K562 (cell line): ENCODE measurements around the gene CRTC3. TPM values are rescaled to one million over a fixed set of nuclear protein-coding genes. Genes with fewer than 3 reads are reported as not detected.

Source experiments
- C11orf30 ChIP-seq: fragments of 450-650 bp; IDR thresholded peaks from 2 replicates; pipeline ENCODE4 v1.6.1; 2016; ENCODE audit warnings: low read depth, mild to moderate bottlenecking
- CBFA2T3 ChIP-seq: fragments of 450-650 bp; IDR thresholded peaks from 2 replicates; pipeline ENCODE4 v1.6.1; 2017
- CREM ChIP-seq: IDR thresholded peaks from 2 replicates; pipeline ENCODE4 v1.6.1; 2014; ENCODE audit warnings: antibody characterized with exemption, low read depth
- CXXC5 ChIP-seq: fragments of 250-450 bp; sonication (Bioruptor Pico); IDR thresholded peaks from 2 replicates; pipeline ENCODE4 v1.8.0; 2022; ENCODE audit warnings: inconsistent platforms, mild to moderate bottlenecking, moderate library complexity
- KLF6 ChIP-seq: fragments of 250-450 bp; sonication (Bioruptor Pico); IDR thresholded peaks from 2 replicates; pipeline ENCODE4 v1.4.0; 2020; ENCODE audit warnings: mild to moderate bottlenecking, moderate library complexity, borderline replicate concordance
- MEF2D ChIP-seq: conservative IDR thresholded peaks from 2 replicates; pipeline ENCODE4 v1.6.1; 2016; ENCODE audit warnings: low read depth, missing genetic modification characterization, missing compliant biosample characterization
- RCOR1 ChIP-seq, 2 experiments: IDR thresholded peaks; 2 replicates each; pipeline ENCODE4 v1.6.1; 2012; ENCODE audit warnings: low read depth in 2 of 2, low read length in 2 of 2, borderline replicate concordance in 1 of 2, improper control_type of control experiment in 1 of 2
- RHOXF2B ChIP-seq: fragments of 250-450 bp; sonication (Bioruptor Pico); conservative IDR thresholded peaks from 2 replicates; pipeline ENCODE4 v1.5.1; 2021
- SIX5 ChIP-seq, 2 experiments: IDR thresholded peaks; 2 replicates each; pipeline ENCODE4 v1.6.1; 2011; ENCODE audit warnings: low read length in 2 of 2, borderline replicate concordance in 1 of 2, low read depth in 1 of 2, mild to moderate bottlenecking in 1 of 2, moderate library complexity in 1 of 2; ENCODE audit not compliant: insufficient read depth in 1 of 2
- ZC3H4 ChIP-seq: sonication (generic); formaldehyde crosslinking; IDR thresholded peaks from 2 replicates; pipeline ENCODE4 v1.9.0; 2021; ENCODE audit warnings: missing genetic modification reagents, borderline replicate concordance
- ZFP30 ChIP-seq: fragments of 250-450 bp; sonication (Bioruptor Pico); IDR thresholded peaks from 2 replicates; pipeline ENCODE4 v1.8.0; 2022; ENCODE audit warnings: moderate library complexity, mild to moderate bottlenecking, inconsistent platforms, borderline replicate concordance
- ZNF57 ChIP-seq: fragments of 450-650 bp; formaldehyde crosslinking; IDR thresholded peaks from 2 replicates; pipeline ENCODE4 v1.4.0; 2020; ENCODE audit warnings: mild to moderate bottlenecking, moderate library complexity
- ZNF766 ChIP-seq: fragments of 200-800 bp; sonication (Bioruptor generic); conservative IDR thresholded peaks from 2 replicates; pipeline ENCODE4 v1.6.1; 2016; ENCODE audit warnings: missing genetic modification characterization, missing compliant biosample characterization
- polyA plus RNA-seq, 8 experiments: library from polyadenylated mRNA; depleted of rRNA in 4 of 8; stranded (reverse) in 5 of 8; unstranded in 3 of 8; fragments of >200 nt; fragmentation: Nextera tagmentation in 2 of 8; fragmentation: Illumina TruSeq in 1 of 8; extraction: Ambion mirVana in 2 of 8; extraction: Trizol in 1 of 8; gene quantifications; 2 replicates each; pipeline versions ENCODE4 v1.2.1 to v1.2.3, GENCODE V29; 2011 to 2014; ENCODE audit warnings: inconsistent platforms in 1 of 8, missing spikeins in 1 of 8
- total RNA-seq, 7 experiments: library from RNA; depleted of rRNA in 6 of 7; stranded (reverse); fragments of >200 nt in 6 of 7; fragmentation: Illumina TruSeq in 2 of 7; extraction: Trizol in 2 of 7; gene quantifications; 2 replicates each; pipeline versions ENCODE4 v1.2.1 to v1.2.3, GENCODE V29; 2011 to 2021; ENCODE audit warnings: low replicate concordance in 1 of 7
- TF ChIP-seq, protein P1 (sequence below): fragments of 200-800 bp; sonication (Bioruptor generic); IDR thresholded peaks from 2 replicates; pipeline ENCODE4 v1.6.1; 2017; ENCODE audit warnings: missing genetic modification characterization, missing compliant biosample characterization
- TF ChIP-seq, protein P2 (sequence below), 2 experiments: fragments of 250-450 bp in 1 of 2; fragments of 450-650 bp in 1 of 2; sonication (Bioruptor Pico) in 1 of 2; IDR thresholded peaks; 2 replicates each; pipeline versions ENCODE4 v1.6.1 to v1.8.0; 2016 to 2021; ENCODE audit warnings: mild to moderate bottlenecking in 2 of 2, moderate library complexity in 2 of 2, missing compliant biosample characterization in 1 of 2, missing genetic modification characterization in 1 of 2
- TF ChIP-seq, protein P3 (sequence below), 2 experiments: fragments of 200-800 bp in 1 of 2; sonication (Bioruptor generic) in 1 of 2; sonication (generic) in 1 of 2; formaldehyde crosslinking in 1 of 2; IDR thresholded peaks in 1 of 2; conservative IDR thresholded peaks in 1 of 2; 2 replicates each; pipeline versions ENCODE4 v1.5.0 to v1.6.1; 2016 to 2020; ENCODE audit warnings: missing compliant biosample characterization in 1 of 2, missing genetic modification characterization in 1 of 2, missing genetic modification reagents in 1 of 2
- TF ChIP-seq, protein P4 (sequence below), 2 experiments: fragments of 450-650 bp in 1 of 2; sonication (generic) in 1 of 2; formaldehyde crosslinking in 1 of 2; IDR thresholded peaks in 1 of 2; conservative IDR thresholded peaks in 1 of 2; 2 replicates each; pipeline versions ENCODE4 v1.6.1 to v1.8.1; 2016 to 2023; ENCODE audit warnings: mild to moderate bottlenecking in 2 of 2, moderate library complexity in 2 of 2, inconsistent platforms in 1 of 2, missing genetic modification reagents in 1 of 2
- TF ChIP-seq, protein P5 (sequence below): fragments of 450-650 bp; IDR thresholded peaks from 2 replicates; pipeline ENCODE4 v1.6.1; 2016; ENCODE audit warnings: borderline replicate concordance

The CRTC3 gene
- total and polyA plus RNA-seq, 9 of the 15 experiments (the other 6 are each of a cell fraction or from before 2014, with no cell fraction given): 1.2 to 19.0 (median 11.6) TPM

DNA sequence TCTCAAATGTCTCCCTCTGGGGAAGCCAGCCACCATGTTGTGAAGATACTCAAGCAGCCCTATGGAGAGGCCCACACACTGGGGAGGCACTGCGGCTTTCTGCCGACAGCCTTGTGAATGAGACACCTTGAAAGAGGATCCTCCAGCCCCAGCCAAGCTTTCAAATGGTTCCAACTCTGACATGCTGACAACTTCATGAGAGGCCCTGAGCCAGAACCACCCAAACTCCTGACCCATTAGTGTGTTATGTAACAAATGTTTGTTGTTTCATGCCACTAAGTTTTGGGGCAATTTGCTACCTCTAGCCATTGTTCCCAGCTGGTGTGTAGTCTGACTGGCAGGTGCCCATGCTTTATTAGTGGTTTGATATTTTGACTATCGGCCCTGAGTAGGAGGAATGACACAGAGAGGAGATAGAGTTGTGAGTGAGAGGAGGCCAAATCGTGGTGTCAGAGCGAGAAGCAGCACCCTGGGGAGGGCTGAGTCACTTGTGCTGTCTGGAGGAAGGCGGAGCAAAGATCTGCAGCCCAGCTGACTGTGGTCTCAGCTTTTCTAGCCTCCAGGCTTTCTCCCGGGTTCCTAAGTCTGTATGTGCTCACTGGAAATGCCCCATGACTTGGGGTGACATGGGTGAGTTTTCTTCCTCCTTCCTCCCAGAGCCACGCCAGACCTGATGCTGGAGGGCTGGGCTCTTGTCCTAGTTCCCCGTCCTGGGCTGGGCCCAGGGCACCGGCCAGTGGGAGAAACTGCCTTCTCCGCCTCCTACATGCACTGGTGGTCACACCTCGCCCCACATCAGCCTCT, 130.7 kb downstream of the CRTC3 start (continued):
- TF ChIP-seq CREM (peak; percentile 71), KLF6 (CRISPR knock-in tag) (0 out of 2 replicates have a peak, but pooled peaks have one; percentile 12), SIX5 (IDR thresholded peaks at IDR 0.05; ENCODE audit: borderline replicate concordance in 1 of 2, insufficient read depth in 1 of 2, low read depth in 1 of 2, low read length in 2 of 2) (no peak), ZFP30 (CRISPR knock-in tag) (no peak), RCOR1 (IDR thresholded peaks at IDR 0.05; ENCODE audit: borderline replicate concordance in 1 of 2, low read depth in 2 of 2, low read length in 2 of 2) (peak in 1 of 2 experiments; percentile 37; a peak in 1 of 4 replicates), ZNF57 (CRISPR knock-in tag) (peak; percentile 49; the same call in 1 of the 2 replicates), CBFA2T3 (peak; percentile 33; the same call in 1 of the 2 replicates), CXXC5 (CRISPR knock-in tag) (peak; percentile 32; the same call in 1 of the 2 replicates), ZC3H4 (CRISPR knock-in tag) (no peak), MEF2D (tag) (peak; percentile 62; the same call in 1 of the 2 replicates), RHOXF2B (CRISPR knock-in tag) (0 out of 2 replicates have a peak, but pooled peaks have one; percentile 5), ZNF766 (CRISPR knock-in tag) (0 out of 2 replicates have a peak, but pooled peaks have one; percentile 18), C11orf30 (peak; percentile 66)
- TF ChIP-seq, protein P1, sequence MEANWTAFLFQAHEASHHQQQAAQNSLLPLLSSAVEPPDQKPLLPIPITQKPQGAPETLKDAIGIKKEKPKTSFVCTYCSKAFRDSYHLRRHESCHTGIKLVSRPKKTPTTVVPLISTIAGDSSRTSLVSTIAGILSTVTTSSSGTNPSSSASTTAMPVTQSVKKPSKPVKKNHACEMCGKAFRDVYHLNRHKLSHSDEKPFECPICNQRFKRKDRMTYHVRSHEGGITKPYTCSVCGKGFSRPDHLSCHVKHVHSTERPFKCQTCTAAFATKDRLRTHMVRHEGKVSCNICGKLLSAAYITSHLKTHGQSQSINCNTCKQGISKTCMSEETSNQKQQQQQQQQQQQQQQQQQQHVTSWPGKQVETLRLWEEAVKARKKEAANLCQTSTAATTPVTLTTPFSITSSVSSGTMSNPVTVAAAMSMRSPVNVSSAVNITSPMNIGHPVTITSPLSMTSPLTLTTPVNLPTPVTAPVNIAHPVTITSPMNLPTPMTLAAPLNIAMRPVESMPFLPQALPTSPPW (CRISPR knock-in tag): 0 out of 2 replicates have a peak, but pooled peaks have one; percentile 13
- TF ChIP-seq, protein P2, sequence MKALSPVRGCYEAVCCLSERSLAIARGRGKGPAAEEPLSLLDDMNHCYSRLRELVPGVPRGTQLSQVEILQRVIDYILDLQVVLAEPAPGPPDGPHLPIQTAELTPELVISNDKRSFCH (CRISPR knock-in tag; IDR thresholded peaks at IDR 0.05): no peak
- TF ChIP-seq, protein P2 (tag; IDR thresholded peaks at IDR 0.05): 0 out of 2 replicates have a peak, but pooled peaks have one; percentile 46
- TF ChIP-seq, protein P3, sequence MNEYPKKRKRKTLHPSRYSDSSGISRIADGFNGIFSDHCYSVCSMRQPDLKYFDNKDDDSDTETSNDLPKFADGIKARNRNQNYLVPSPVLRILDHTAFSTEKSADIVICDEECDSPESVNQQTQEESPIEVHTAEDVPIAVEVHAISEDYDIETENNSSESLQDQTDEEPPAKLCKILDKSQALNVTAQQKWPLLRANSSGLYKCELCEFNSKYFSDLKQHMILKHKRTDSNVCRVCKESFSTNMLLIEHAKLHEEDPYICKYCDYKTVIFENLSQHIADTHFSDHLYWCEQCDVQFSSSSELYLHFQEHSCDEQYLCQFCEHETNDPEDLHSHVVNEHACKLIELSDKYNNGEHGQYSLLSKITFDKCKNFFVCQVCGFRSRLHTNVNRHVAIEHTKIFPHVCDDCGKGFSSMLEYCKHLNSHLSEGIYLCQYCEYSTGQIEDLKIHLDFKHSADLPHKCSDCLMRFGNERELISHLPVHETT (CRISPR knock-in tag; conservative IDR thresholded peaks at IDR 0.05 in 1 of 2, IDR thresholded peaks at IDR 0.05 in 1 of 2): 0 out of 4 replicates have a peak, but pooled peaks of 1 of the 2 experiments have one; percentile 35
- TF ChIP-seq, protein P4, sequence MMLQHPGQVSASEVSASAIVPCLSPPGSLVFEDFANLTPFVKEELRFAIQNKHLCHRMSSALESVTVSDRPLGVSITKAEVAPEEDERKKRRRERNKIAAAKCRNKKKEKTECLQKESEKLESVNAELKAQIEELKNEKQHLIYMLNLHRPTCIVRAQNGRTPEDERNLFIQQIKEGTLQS (IDR thresholded peaks at IDR 0.05): peak; percentile 75
- TF ChIP-seq, protein P4 (CRISPR knock-in tag; conservative IDR thresholded peaks at IDR 0.05): no peak
- TF ChIP-seq, protein P5, sequence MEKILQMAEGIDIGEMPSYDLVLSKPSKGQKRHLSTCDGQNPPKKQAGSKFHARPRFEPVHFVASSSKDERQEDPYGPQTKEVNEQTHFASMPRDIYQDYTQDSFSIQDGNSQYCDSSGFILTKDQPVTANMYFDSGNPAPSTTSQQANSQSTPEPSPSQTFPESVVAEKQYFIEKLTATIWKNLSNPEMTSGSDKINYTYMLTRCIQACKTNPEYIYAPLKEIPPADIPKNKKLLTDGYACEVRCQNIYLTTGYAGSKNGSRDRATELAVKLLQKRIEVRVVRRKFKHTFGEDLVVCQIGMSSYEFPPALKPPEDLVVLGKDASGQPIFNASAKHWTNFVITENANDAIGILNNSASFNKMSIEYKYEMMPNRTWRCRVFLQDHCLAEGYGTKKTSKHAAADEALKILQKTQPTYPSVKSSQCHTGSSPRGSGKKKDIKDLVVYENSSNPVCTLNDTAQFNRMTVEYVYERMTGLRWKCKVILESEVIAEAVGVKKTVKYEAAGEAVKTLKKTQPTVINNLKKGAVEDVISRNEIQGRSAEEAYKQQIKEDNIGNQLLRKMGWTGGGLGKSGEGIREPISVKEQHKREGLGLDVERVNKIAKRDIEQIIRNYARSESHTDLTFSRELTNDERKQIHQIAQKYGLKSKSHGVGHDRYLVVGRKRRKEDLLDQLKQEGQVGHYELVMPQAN: 0 out of 2 replicates have a peak, but pooled peaks have one; percentile 50
